Thoracic aorta (tissue), 2 donors: Measurements from ENCODE around the gene PTGER3. TPM values are rescaled to one million over a fixed set of nuclear protein-coding genes. Genes with fewer than 3 reads are reported as not detected.
A peak's percentile ranks its signal among the peaks of the same experiment; 100 is the strongest.

Experiments used
- ATAC-seq: fragments of 150-250 bp; one replicate; pipeline ENCODE4 v1.8.0; 2017; ENCODE audit warnings: low read depth; ENCODE audit not compliant: insufficient number of reproducible peaks, low FRiP score
- DNase-seq: peaks from one replicate; pipeline ENCODE4 v3.0.0-alpha.2; 2020; ENCODE audit warnings: low spot score
- H3K27ac ChIP-seq, 2 donors: fragments of 200-600 bp; sonication (generic); 1 replicate in 1 of 2; 2 replicates in 1 of 2; pipeline ENCODE4 v1.5.1; 2016; ENCODE audit warnings: mild to moderate bottlenecking in 2 of 2, moderate library complexity in 2 of 2
- H3K27me3 ChIP-seq: fragments of 200-600 bp; sonication (generic); replicated peaks from 2 replicates; pipeline ENCODE4 v1.6.0; 2016; ENCODE audit warnings: mild to moderate bottlenecking; ENCODE audit not compliant: insufficient read depth
- H3K36me3 ChIP-seq: fragments of 200-600 bp; sonication (generic); one replicate; pipeline ENCODE4 v1.5.1; 2016
- H3K4me1 ChIP-seq, 2 donors: fragments of 200-600 bp; sonication (generic); 1 replicate in 1 of 2; 2 replicates in 1 of 2; pipeline versions ENCODE4 v1.5.1 to v1.6.0; 2016; ENCODE audit warnings: low read depth in 2 of 2, mild to moderate bottlenecking in 1 of 2; ENCODE audit not compliant: control insufficient read depth in 1 of 2
- H3K4me3 ChIP-seq: fragments of 200-600 bp; sonication (generic); 2 replicates; pipeline ENCODE4 v1.5.1; 2016; ENCODE audit warnings: mild to moderate bottlenecking
- H3K9me3 ChIP-seq: fragments of 200-600 bp; sonication (generic); 2 replicates; pipeline ENCODE4 v1.5.1; 2016
- CTCF ChIP-seq: fragments of 200-600 bp; sonication (generic); IDR thresholded peaks from one replicate; pipeline ENCODE4 v1.5.1; 2019; ENCODE audit warnings: antibody characterized with exemption
- total RNA-seq, 2 donors: library from RNA; depleted of rRNA; stranded (reverse); fragments of >200 nt; gene quantifications; one replicate each; pipeline versions ENCODE4 v1.1.0 to v1.2.3, GENCODE V29; 2016

Gene PTGER3
- total RNA-seq, 2 donors from 2014 or later = 45.2 to 61.7 TPM

- DNase-seq = no peak
- Histone ChIP-seq H3K27ac (peak overlapping the region; percentile 50 to 60), H3K4me1 (peaks cover 4 to 15% of the 10 kb centered on the region in 2 donors), H3K36me3 (no peaks in the 10 kb centered on the region), H3K4me3 (no peak overlapping the region), H3K9me3 (no peaks in the 10 kb centered on the region), H3K27me3 (no peaks in the 10 kb centered on the region)
- no peak for ATAC-seq
- no peak for TF ChIP-seq CTCF
Observed at GRCh38 chr1:71088645-71089287, 41.1 kb upstream of the PTGER3 start.

- Histone ChIP-seq H3K4me1 (peaks cover 4 to 15% of the 10 kb centered on the region in 2 donors), H3K27me3 (no peaks in the 10 kb centered on the region), H3K36me3 (no peaks in the 10 kb centered on the region), H3K9me3 (no peaks in the 10 kb centered on the region), H3K4me3 (no peak overlapping the region), H3K27ac (no peak overlapping the region)
- DNase-seq (no peak), ATAC-seq (no peak)
- TF ChIP-seq CTCF = no peak
Observed at GRCh38 chr1:71087713-71088112, 40.1 kb upstream of the PTGER3 start.

GRCh38 chr1:71087060-71087459, 39.4 kb upstream of the PTGER3 start:
- no peak for DNase-seq
- H3K4me1 ChIP-seq = peaks cover 4 to 15% of the 10 kb centered on the region in 2 donors
- no peak overlapping the region for H3K4me3 ChIP-seq
- no peak for ATAC-seq
- no peak for TF ChIP-seq CTCF
- H3K9me3 ChIP-seq = no peaks in the 10 kb centered on the region
- no peaks in the 10 kb centered on the region for H3K36me3 ChIP-seq
- H3K27ac ChIP-seq = no peak overlapping the region
- H3K27me3 ChIP-seq = no peaks in the 10 kb centered on the region

- no peak for DNase-seq
- no peaks in the 10 kb centered on the region for H3K9me3 ChIP-seq
- no peak overlapping the region for H3K27ac ChIP-seq
- no peaks in the 10 kb centered on the region for H3K27me3 ChIP-seq
- no peaks in the 10 kb centered on the region for H3K36me3 ChIP-seq
- ATAC-seq = no peak
- no peak overlapping the region for H3K4me3 ChIP-seq
- TF ChIP-seq CTCF = no peak
- peaks cover 4 to 22% of the 10 kb centered on the region in 2 donors for H3K4me1 ChIP-seq
Observed at GRCh38 chr1:71086331-71086730, 38.7 kb upstream of the PTGER3 start.

GRCh38 chr1:71083271-71083670, 35.7 kb upstream of the PTGER3 start:
- H3K4me1 ChIP-seq = peaks cover 18 to 24% of the 10 kb centered on the region in 2 donors
- H3K27me3 ChIP-seq = no peaks in the 10 kb centered on the region
- H3K9me3 ChIP-seq = no peaks in the 10 kb centered on the region
- no peak overlapping the region for H3K4me3 ChIP-seq
- no peaks in the 10 kb centered on the region for H3K36me3 ChIP-seq
- ATAC-seq (no peak), DNase-seq (no peak)
- no peak for TF ChIP-seq CTCF
- no peak overlapping the region for H3K27ac ChIP-seq
